Colonic mucosa (tissue), 4 donors: ENCODE measurements around the gene ZRANB3. TPM values are rescaled to one million over a fixed set of nuclear protein-coding genes. Genes with fewer than 3 reads are reported as not detected.
"Not testable (repeated sequence)": the region's sequence is repeated elsewhere in the genome, so short reads cannot be mapped to it uniquely, and the experiment has no call there.

Source experiments
- DNase-seq: peaks from one replicate; pipeline ENCODE4 v3.0.0-alpha.2; 2020
- H3K27ac ChIP-seq: fragments of 200-600 bp; one replicate; pipeline ENCODE4 v1.8.0; 2021
- H3K27me3 ChIP-seq: fragments of 200-600 bp; one replicate; pipeline ENCODE4 v1.8.0; 2021
- H3K36me3 ChIP-seq: fragments of 200-600 bp; one replicate; pipeline ENCODE4 v1.8.0; 2021
- H3K4me1 ChIP-seq: fragments of 200-600 bp; one replicate; pipeline ENCODE4 v1.8.0; 2021; ENCODE audit warnings: mild to moderate bottlenecking
- H3K4me3 ChIP-seq: fragments of 200-600 bp; one replicate; pipeline ENCODE4 v1.8.0; 2021
- H3K9ac ChIP-seq, 2 donors: one replicate each; pipeline ENCODE4 v1.7.0; 2013; ENCODE audit warnings: control low read depth in 2 of 2, low read depth in 2 of 2, low read length in 2 of 2
- H3K9me3 ChIP-seq: fragments of 200-600 bp; one replicate; pipeline ENCODE4 v1.8.0; 2021
- CTCF ChIP-seq: fragments of 200-600 bp; IDR thresholded peaks from one replicate; pipeline ENCODE4 v1.8.0; 2022; ENCODE audit warnings: antibody characterized with exemption, mild to moderate bottlenecking
- intact Hi-C: fragments of 100-400 bp; cut with DNase I; formaldehyde crosslinking; loops from one replicate; pipeline ENCODE4 v1.14.1; 2022
- total RNA-seq, 2 donors: library from RNA; stranded (reverse); fragmentation: NEBNext Ultra II Directional in 1 of 2; extraction: Animal tissue kit (Norgen Biotek cat#: 25700) in 1 of 2; gene quantifications; one replicate each; pipeline ENCODE4 v1.2.1, GENCODE V29; 2021
- donor health status: healthy.
- donor health status: DM: no; HTN: no; CAD: no.
- donor health status: DM: no; HTN: no; CAD: no.

Gene ZRANB3
- total RNA-seq, 2 donors from 2014 or later = 2.5 to 7.8 TPM

DNA sequence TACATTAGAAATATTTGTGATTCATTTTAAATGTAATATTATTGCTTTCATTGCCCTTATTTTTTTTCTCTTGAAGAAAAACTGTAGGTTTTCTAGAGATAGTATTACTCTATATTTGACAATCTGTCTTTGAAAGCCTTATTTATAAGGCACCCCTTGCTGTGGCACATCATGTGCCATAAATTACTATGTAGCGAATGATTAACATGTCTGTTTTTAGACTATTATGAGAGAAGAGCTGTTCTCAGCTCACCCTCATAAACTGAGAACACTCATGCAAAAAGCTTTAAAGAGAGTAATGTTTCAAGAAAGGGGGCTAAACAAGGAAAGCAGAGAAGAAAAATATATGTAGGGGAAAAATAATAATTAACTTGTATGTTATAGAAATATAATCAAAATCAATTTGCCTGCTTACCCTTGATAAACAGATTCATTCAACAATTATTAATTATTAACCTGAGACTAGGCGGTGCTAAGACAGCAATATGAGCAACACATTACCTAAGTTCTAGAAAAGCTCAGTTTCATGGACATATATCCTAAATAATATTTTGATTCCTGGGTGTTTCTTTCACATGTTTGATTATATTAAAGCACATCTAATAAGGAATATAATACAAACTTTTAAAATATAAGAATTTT is 409.9 kb downstream of the ZRANB3 start:
- H3K4me1 ChIP-seq = no peaks in the 10 kb centered on the region
- intact Hi-C loops = no loop called here

GRCh38 chr2:135119582-135119981 is 411.4 kb downstream of the ZRANB3 start:
- no peak overlapping the region for H3K4me3 ChIP-seq

More for the DNA sequence above, 409.9 kb downstream of the ZRANB3 start:
- H3K9ac ChIP-seq = no peak overlapping the region
- no peak for DNase-seq
- H3K4me3 ChIP-seq = no peak overlapping the region
- peaks cover 5% of the 10 kb centered on the region for H3K36me3 ChIP-seq
- no peaks in the 10 kb centered on the region for H3K9me3 ChIP-seq
- no peaks in the 10 kb centered on the region for H3K27me3 ChIP-seq
- TF ChIP-seq CTCF = no peak
- no peak overlapping the region for H3K27ac ChIP-seq

DNA sequence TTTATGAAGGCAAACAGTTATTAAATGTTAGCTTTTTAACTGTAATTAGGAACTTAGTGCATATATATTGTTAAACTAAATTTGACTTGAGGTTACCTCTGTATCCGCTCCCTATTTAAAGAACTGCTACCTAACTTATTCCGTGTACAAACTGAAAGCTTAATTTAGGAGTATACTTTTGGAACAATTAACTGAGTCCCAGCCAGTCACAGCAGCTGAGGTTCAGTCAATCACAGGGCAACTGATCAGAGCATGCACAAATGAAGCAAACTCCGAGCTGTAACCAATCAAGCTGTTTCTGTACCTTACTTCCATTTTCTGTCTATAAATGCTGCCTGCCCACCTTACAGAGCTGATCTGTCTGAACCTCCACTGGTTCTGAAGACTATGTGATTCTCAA is 417.7 kb downstream of the ZRANB3 start:
- no peak for TF ChIP-seq CTCF
- DNase-seq = no peak

More at GRCh38 chr2:135119582-135119981, 411.4 kb downstream of the ZRANB3 start:
- Histone ChIP-seq H3K36me3 (peaks cover 5% of the 10 kb centered on the region), H3K4me1 (no peaks in the 10 kb centered on the region), H3K27me3 (no peaks in the 10 kb centered on the region), H3K9me3 (no peaks in the 10 kb centered on the region), H3K9ac (no peak overlapping the region), H3K27ac (no peak overlapping the region)
- no peak for DNase-seq
- TF ChIP-seq CTCF = no peak
- intact Hi-C loops = no loop called here

DNA sequence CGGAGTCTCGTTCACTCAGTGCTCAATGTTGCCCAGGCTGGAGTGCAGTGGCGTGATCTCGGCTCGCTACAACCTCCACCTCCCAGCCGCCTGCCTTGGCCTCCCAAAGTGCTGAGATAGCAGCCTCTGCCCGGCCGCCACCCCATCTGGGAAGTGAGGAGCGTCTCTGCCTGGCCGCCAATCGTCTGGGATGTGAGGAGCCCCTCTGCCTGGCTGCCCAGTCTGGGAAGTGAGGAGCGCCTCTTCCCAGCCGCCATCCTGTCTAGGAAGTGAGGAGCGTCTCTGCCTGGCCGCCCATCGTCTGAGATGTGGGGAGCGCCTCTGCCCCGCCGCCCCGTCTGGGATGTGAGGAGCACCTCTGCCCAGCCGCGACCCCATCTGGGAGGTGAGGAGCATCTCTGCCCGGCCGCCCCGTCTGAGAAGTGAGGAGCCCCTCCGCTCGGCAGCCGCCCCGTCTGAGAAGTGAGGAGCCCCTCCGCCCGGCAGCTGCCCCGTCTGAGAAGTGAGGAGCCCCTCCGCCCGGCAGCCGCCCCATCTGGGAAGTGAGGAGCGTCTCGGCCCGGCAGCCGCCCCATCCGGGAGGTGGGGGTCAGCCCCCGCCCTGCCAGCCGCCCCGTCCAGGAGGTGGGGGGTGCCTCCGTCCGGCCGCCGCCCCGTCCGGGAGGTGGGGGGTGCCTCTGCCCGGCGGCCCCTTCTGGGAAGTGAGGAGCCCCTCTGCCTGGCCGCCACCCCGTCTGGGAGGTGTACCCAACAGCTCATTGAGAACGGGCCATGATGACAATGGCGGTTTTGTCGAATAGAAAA is 425.3 kb downstream of the ZRANB3 start:
- H3K9me3 ChIP-seq, H3K9ac ChIP-seq, intact Hi-C loops, H3K27me3 ChIP-seq, H3K27ac ChIP-seq, H3K36me3 ChIP-seq, H3K4me3 ChIP-seq, DNase-seq, H3K4me1 ChIP-seq: not testable (repeated sequence)

More for the DNA sequence above, 417.7 kb downstream of the ZRANB3 start:
- Histone ChIP-seq H3K4me1 (no peaks in the 10 kb centered on the region), H3K9ac (no peak overlapping the region), H3K4me3 (no peak overlapping the region), H3K27me3 (no peaks in the 10 kb centered on the region), H3K9me3 (no peaks in the 10 kb centered on the region), H3K27ac (no peak overlapping the region), H3K36me3 (no peaks in the 10 kb centered on the region)
- intact Hi-C loops = no loop called here

- Histone ChIP-seq H3K27me3 (no peaks in the 10 kb centered on the region), H3K9ac (no peak overlapping the region), H3K27ac (no peak overlapping the region), H3K9me3 (no peaks in the 10 kb centered on the region), H3K36me3 (no peaks in the 10 kb centered on the region), H3K4me1 (no peaks in the 10 kb centered on the region), H3K4me3 (no peak overlapping the region)
- no peak for DNase-seq
- TF ChIP-seq CTCF = no peak
- intact Hi-C loops = no loop called here
These were observed 427.2 kb downstream of the ZRANB3 start for GRCh38 chr2:135103843-135104242.
